GM19035 (cell line): ENCODE results near the gene EXOC2.

Source experiments
- ATAC-seq: cut with Tn5 transposase; IDR thresholded peaks from one replicate; pipeline ENCODE4 v1.9.1; 2021; ENCODE audit not compliant: unreplicated experiment

The EXOC2 gene

GRCh38 chr6:501891-502601 lies 190.9 kb downstream of the EXOC2 start:
- no peak for ATAC-seq

DNA sequence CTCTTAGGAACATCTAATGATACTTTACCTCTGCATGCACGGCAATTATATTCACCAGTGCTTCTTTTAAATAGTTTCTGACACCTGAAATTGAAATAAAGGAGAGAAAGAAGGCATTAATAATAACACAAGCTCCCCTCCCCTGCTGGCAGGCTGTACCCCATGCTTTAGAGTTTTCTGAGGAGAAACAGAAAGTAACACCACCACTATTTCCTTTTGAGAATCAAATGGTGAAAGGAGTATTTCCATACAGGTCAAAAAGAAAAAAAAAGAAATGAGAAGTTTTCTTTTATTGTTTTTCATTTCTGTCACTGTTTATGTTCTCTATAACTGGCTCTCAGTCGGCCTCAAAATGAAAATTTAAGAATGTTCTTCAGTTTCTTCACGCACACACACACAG lies 193.3 kb downstream of the EXOC2 start:
- ATAC-seq: no peak

DNA sequence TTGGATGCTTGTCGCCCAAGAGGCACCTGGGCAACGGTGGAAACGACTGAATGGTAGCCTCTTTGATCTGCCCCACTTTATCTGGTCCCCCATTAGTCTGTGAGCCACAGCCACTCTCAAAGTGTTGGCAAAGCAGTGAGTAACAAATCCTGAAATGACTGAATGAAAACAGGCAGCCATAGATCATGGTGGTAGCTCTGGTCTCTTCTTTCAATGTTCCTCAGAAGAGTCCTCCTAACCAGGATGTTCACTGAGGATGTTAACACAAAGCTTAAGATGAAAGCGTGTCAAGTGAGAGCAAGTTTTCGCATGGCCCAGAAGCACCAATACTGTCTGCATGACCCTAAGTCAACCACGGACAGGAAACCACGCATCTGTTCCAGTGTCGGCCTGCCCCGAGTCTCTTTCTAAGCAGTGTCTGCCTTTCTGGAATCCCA lies 194.1 kb downstream of the EXOC2 start:
- ATAC-seq: peak; percentile 42

DNA sequence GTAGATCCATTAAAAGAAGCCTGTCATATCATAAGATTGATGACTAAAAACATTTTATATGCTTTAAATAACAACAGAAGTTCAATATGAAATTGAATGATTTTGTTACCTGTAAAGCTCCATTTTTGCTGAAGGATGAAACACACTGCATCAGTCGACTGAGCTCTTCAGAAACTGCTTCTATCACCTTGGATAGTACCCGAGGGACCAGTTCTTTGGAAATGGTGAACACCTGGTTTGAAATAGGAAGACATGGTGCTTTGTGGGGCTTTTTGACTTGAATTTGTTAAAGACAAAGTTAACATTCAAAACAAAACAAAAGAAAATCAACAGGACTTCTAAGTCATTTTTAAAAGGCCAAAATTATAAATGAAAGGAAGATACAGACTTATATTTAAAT lies 195.7 kb downstream of the EXOC2 start:
- no peak for ATAC-seq

DNA sequence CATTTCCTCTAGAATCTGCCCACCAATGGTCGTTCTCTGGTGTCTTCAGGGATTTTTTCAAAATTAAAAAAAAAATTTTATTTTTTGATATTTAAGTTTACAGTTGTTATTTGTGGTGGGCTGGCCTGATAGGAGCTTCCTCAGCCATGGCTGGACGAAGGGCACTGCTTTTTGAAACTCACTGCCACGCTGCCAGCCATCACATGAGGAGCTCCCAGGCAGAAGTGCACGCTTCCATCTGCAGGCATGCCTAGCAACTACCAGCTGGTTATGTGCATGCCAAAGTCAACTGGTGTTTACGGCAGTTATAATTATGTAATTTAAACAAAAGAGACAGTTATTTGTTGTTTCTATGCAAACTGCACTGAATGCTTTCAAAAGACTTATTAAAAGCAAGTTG lies 196.3 kb downstream of the EXOC2 start:
- ATAC-seq: no peak

- ATAC-seq: no peak
Observed at GRCh38 chr6:494394-494793, 198.5 kb downstream of the EXOC2 start.

DNA sequence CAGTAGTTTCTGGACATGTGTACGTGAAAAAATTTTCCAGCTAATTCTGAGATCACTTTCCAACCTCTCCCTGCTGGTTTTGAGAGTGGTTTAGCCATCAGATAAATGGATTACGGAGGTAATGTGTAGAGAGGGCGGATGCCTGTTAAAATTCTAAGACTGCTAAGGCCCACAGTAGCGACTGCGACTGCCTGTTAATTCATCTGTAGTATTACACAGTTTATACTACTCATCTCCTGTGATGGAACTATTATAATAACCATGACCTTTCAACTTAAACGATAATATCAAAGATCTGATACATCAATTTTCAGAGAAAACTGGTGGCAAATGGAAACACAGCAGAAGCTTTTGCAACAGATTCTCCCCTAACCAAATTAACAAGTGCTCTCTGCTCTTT lies 199.1 kb downstream of the EXOC2 start:
- no peak for ATAC-seq

DNA sequence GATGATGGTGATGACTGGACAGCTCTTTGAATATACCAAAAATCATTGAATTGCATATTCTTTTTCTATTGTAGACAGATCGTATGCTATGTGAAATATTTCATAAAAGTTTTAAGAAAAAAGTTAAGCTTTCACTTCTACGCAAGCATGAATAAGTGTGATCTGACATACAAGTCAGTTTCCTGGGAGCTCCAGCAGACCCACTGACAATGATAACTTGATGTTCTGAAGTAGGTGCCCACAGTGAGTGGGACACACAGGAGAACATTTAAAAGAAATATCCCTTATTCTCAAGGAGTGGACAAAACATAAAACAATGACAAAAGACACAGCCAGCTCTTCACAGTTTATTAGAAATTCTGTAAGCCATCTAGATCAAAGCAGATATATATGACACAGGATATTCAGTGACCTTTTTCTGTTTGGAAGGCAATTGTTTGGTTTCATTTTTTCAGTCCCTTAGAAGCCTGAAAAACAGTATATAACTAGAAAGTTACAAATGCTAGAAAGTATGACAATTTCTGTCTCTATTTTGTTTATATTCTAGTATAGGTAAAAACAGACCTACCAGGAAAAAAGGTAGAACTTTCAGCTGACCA lies 200.0 kb downstream of the EXOC2 start:
- no peak for ATAC-seq

DNA sequence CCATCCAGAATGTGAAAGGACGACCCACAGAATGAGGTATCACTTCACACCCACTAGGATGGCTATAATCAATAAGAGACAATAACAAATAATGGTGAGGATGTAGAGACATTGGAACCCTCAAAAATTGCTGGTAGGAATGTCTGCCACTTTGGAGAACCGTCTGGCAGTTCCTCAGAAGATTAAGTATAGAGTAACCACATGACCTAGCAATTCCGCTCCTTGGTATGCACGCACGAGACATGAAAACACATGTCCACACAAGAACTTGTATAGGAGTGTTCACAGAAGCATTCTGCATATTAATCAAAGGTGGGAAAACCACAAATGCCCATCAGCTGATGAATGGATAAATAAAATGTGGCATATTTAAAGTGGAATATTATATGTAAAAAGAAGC lies 200.8 kb downstream of the EXOC2 start:
- ATAC-seq: no peak

- ATAC-seq: no peak
Observed at GRCh38 chr6:491233-491632, 201.7 kb downstream of the EXOC2 start.

DNA sequence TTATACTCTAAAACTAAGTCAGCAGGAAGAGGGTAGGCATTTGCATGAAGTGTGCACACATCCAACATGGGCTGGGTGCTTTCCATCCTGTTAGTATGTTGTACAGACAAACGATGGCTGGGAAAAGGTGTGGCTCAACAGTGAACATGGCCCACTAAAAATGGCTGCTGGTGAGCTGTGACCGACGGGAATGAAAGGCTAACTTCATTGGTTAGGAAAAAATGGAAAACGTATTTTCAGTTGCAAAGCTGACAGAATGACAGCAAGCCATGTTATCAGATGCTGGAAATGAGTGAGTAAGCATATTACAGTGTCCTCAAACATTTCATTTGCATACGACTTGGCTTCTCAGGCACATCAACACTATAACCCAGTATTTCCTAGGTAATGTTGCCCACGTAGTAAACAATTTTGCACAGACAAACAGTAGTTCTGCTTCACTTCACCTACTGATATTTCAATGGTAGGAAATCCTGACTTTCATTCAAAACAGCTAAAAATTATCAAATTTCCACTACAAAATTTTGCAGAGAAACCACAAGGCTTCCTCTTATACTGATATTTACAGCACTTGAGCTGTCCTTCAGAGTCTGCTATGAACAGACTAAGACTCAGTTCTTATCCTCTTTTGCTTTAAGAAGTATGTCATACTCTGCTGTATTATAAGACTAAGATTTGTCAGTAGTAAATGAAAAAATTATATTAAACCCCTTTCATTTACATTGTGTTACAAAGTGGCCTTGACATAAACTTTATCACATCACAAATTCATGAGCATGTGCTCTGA lies 202.5 kb downstream of the EXOC2 start:
- ATAC-seq: peak; percentile 58

- no peak for ATAC-seq
Observed at GRCh38 chr6:489762-490161, 203.2 kb downstream of the EXOC2 start.

DNA sequence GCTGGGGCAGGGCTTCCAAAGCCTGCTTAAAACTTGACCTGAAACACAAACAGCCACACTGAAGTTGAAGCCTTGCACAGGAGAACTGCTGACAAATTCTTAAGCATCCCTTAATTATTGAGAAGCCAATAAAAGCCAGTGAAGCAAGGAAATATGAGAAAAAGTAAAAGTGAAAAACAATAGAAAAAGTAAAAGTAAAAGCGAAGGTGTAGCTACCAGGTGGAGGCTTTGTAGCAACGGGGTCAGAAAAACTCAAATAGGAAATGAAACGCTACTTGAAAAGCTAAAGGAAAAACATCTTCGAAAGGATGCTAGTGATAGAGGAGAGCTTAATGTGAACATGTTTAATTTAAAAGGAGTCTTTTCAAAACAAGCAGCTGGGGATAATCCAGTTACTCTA lies 203.9 kb downstream of the EXOC2 start:
- ATAC-seq: no peak

DNA sequence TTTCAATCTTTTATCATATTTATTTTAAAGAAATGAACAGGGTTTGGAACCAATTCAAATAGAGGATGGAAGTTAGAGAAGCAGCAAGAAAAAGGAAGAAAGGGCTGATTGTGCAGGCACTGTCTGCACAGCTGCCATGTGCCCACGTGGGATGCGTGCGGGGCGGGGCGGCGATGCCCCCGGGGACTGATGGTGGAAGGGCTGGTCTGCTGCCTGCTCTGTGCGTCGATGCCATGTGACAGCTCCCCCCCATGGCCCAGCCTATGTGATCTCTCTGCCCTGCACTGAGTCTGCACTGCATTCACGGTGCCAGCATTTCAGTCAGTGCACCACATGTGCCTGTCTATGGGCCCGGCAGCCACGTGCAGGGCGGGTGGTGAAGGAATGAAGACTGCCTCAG lies 205.0 kb downstream of the EXOC2 start:
- ATAC-seq: no peak

- ATAC-seq: no peak
Observed at GRCh38 chr6:485655-486170, 207.2 kb downstream of the EXOC2 start.

GRCh38 chr6:484746-485145 lies 208.2 kb downstream of the EXOC2 start:
- ATAC-seq: no peak

DNA sequence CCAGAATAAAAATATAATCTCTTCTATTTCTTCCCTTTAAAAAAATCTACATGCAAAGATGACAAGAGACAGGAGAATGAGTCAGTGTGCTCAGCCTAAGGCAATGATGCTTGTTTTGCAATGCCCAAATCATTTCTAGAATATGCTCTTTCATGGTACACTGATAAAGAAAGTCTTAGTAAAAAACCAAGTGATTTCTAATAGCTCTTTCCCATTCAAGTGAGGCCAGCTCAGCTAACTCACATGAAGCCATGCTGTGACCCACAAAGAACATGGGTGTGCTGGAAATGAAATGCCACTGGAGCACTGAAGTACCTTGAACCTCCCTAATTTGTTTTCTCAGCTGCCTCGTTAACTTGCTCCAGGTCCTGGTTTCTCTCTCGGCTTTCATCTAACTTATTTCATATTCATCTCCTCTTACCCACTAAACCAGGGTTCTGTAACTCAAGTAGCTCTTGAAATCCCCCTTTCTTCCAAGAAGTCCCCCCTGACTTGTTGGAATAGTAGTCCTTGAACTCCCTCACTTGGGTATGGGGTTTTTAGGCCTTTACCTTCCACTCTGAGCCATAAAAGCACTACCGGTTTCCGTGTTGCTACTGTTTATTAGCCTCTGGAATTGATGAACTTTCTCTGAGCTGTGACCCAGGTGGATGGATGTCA lies 208.7 kb downstream of the EXOC2 start:
- no peak for ATAC-seq

DNA sequence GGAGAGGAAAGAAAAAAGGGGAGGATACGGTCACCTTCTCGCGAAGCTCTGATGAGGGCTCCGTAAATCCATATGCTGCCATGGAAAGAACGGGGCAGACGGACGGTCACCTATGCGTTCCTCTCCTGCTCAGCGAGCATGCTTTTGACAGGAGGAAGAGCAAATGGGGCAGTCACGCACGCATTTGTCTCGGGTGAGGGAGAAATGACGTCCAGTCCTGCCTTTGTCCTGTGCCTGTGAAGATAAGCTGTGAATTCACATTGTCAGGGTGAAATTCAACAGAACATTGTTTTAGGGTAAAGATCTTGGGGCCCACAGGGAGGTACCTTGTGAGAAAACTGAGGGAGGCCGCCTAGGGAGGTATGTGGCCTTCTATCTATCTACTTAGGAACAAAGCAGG lies 217.6 kb downstream of the EXOC2 start:
- ATAC-seq: no peak

DNA sequence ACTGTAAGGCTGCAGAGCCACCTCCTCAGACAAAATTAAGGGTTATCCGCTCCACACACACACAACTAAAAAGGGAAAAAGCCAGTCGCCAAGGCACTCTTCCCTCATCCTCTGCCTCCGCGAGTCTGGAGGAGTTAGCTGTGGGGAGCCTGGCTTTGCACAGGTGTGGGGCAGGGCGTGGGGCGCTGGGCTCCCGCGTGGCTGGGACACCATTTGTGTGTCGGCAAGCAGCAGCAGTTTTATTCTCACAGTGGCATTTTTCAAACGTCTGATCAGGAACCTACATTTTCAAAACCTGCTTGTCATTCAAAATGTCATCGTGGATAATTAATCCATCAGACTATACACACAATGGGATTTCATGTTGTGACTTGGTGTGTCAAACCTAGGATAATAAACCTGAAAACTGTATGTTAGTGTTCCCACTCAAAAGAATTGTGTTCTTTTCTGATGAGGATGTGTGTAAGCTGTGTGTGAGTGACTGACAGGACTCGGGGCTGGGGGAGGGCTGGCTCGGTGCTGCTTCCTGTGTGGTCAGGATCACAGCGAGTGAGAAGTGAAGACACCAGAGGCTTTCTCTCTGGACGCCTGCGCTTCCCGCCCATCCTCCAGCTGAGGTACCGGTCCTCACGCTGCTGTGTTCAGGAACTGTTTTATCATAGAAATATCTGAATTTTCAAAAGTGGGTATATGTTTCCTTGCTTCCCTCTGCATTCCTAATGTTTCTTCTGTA lies 218.3 kb downstream of the EXOC2 start:
- peak; percentile 68 for ATAC-seq

DNA sequence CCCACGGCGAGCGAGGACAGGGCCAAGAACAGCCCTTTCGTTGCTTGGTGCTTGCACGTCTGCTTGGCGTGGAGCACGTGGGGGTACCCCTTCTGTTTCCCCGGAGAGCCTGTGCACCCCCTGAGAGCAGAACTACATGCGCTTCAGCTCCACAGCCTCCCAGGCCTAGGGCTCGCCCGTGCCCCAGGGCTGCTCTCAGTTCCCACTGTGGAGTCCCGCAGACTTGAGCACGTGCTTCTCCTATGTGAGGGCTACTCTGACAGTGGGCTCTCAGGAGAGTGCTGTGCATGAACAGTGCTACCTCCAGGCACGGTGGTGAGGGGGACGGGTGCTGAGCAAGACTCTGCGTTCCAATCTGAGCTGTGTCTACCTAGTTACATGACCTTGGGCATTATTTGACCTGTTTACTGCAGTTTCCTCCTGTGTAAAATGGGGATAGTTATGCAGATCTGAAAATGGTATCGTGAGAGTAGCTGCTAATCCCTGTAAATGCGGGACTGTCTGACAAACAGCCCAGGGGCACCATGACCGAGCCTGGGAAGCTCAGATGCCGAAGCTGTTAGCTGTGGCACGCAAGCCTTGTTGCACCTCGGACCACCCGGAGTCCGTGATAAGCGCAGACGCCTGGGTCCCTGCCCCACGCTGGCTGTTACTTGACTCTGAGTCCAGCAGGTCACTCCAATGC lies 219.0 kb downstream of the EXOC2 start:
- ATAC-seq: no peak
